SK-N-SH treated with all-trans-retinoic acid at 6 μM for 48 hours (cell line): ENCODE results near the gene PRR7.

Experiments
- ATAC-seq: fragments of 200-7000 bp; cut with Tn5 transposase; 3 replicates; pipeline ENCODE4 v1.9.1; 2020; ENCODE audit warnings: mild to moderate bottlenecking, moderate library complexity
- CSDC2 ChIP-seq: fragments of 250-450 bp; sonication (Bioruptor Pico); IDR thresholded peaks from 2 replicates; pipeline ENCODE4 v1.5.0; 2020; ENCODE audit warnings: mild to moderate bottlenecking, moderate library complexity
- GLIS3 ChIP-seq: fragments of 250-450 bp; sonication (Bioruptor Pico); IDR thresholded peaks from 2 replicates; pipeline ENCODE4 v1.5.0; 2020; ENCODE audit warnings: mild to moderate bottlenecking, moderate library complexity
- OSR1 ChIP-seq: fragments of 250-450 bp; sonication (Bioruptor Pico); IDR thresholded peaks from 2 replicates; pipeline ENCODE4 v1.8.0; 2022; ENCODE audit warnings: moderate library complexity, mild to moderate bottlenecking, inconsistent platforms
- PPARA ChIP-seq: fragments of 250-450 bp; sonication (Bioruptor Pico); IDR thresholded peaks from 2 replicates; pipeline ENCODE4 v1.5.0; 2020; ENCODE audit warnings: mild to moderate bottlenecking, borderline replicate concordance
- RARB ChIP-seq: fragments of 250-450 bp; sonication (Bioruptor Pico); IDR thresholded peaks from 2 replicates; pipeline ENCODE4 v1.8.0; 2021; ENCODE audit warnings: mild to moderate bottlenecking, moderate library complexity
- SNAI2 ChIP-seq: fragments of 250-450 bp; sonication (Bioruptor Pico); IDR thresholded peaks from 2 replicates; pipeline ENCODE4 v1.5.0; 2020; ENCODE audit warnings: mild to moderate bottlenecking, moderate library complexity
- TOX ChIP-seq: fragments of 250-450 bp; sonication (Bioruptor Pico); IDR thresholded peaks from 2 replicates; pipeline ENCODE4 v1.8.0; 2021; ENCODE audit warnings: mild to moderate bottlenecking, moderate library complexity, borderline replicate concordance
- ZC3H10 ChIP-seq: fragments of 250-450 bp; sonication (Bioruptor Pico); IDR thresholded peaks from 2 replicates; pipeline ENCODE4 v1.5.1; 2021; ENCODE audit warnings: mild to moderate bottlenecking, moderate library complexity
- ZFP3 ChIP-seq: fragments of 250-450 bp; sonication (Bioruptor Pico); IDR thresholded peaks from 2 replicates; pipeline ENCODE4 v1.5.0; 2020; ENCODE audit warnings: mild to moderate bottlenecking, moderate library complexity
- ZFP30 ChIP-seq: fragments of 450-650 bp; formaldehyde crosslinking; IDR thresholded peaks from 2 replicates; pipeline ENCODE4 v1.5.0; 2022; ENCODE audit warnings: mild to moderate bottlenecking, moderate library complexity
- ZNF565 ChIP-seq: fragments of 450-650 bp; formaldehyde crosslinking; conservative IDR thresholded peaks from 2 replicates; pipeline ENCODE4 v1.5.0; 2020; ENCODE audit warnings: low read depth, mild to moderate bottlenecking, moderate library complexity
- TF ChIP-seq, protein P1 (sequence below): fragments of 250-450 bp; sonication (Bioruptor Pico); IDR thresholded peaks from 2 replicates; pipeline ENCODE4 v1.5.0; 2020; ENCODE audit warnings: mild to moderate bottlenecking, moderate library complexity
- TF ChIP-seq, protein P2 (sequence below): fragments of 250-450 bp; sonication (Bioruptor Pico); IDR thresholded peaks from 2 replicates; pipeline ENCODE4 v1.5.1; 2020; ENCODE audit warnings: low read depth, mild to moderate bottlenecking, moderate library complexity
- TF ChIP-seq, protein P3 (sequence below): fragments of 250-450 bp; sonication (Bioruptor Pico); IDR thresholded peaks from 2 replicates; pipeline ENCODE4 v1.8.0; 2020; ENCODE audit warnings: mild to moderate bottlenecking, moderate library complexity, borderline replicate concordance
- TF ChIP-seq, protein P4 (sequence below): fragments of 250-450 bp; sonication (Bioruptor Pico); IDR thresholded peaks from 2 replicates; pipeline ENCODE4 v1.8.0; 2021; ENCODE audit warnings: low read depth, mild to moderate bottlenecking, moderate library complexity, borderline replicate concordance

PRR7 gene

DNA sequence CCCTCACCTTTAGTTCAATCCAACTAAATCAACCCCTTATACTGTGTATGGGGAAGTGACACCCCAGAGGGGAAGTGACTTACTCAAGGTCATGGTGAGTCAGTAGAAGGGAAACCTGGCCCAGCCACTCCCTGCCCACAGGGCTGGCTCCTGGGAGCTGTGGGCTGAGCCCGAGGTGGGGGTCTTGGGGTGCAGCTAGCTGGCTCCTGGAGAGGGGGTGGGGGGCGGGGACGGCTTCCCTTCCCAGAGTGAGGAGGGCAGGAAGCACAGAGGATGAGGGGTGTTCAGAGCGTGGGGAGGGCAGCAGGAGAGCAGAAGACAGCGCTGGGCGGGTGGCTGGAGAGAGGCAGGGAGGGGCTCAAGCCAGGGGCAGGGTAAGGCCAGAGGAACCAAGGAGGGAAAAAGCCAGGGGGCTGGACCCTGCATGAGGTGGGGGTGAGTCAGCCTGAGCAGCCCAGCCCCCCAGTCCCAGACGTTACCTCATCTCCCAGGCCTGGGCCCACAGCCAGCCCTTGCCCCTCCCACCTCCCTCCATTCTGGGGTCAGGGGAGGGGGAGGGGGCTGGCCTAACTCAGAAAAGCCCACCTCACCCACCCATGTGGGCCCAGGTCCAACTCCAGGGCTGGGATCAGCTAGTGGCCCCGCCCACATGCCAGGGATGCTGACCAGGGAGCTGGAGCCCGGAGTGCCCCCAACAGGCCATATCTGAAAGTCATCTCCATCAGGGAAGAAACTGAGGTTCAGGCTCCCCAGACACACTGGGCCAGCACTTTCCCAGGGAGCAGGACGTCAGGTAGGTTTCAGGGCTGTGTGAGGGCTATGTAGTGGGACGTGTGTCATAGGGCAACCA lies 48.0 kb downstream of the PRR7 start:
- peak; percentile 19 for ATAC-seq

DNA sequence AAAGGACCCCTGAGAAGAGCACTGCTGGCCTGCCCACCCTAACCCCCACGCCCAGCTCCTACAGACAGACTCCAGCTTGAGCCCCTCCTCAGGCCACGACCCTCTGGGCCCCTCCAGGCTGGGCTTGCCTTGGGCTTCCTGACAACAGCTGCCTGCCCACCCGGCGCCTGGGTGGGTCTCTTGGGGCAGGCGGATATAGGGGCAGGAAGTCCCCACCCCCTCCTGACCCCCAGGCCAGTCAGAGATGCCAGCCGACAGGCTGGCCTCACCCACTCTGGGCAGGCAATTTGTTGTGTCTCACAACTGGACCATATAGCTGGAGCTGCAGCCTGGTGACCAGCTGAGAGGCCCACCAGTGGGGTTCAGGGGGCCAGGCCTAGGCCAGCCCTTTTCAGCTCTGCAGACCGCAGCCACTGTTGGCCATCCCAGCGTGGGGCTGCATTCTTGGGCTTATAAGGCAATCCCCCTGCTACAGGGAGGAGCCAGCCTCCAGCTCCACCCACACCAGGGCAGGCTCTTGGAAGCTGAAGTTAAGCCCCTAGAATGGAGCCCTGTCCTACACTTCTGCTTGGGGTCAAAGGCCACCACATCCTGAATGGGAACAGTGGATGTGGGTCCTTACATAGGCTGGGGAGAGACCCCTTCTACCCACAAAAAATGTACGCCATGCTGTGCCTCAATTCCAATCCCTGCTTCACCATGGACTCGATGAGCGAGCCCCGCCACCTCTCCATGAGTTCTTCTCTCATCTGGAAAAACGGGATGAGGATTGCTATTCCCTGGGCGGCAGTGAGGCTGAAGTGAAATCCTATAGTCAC lies 48.8 kb downstream of the PRR7 start:
- TF ChIP-seq SNAI2 (CRISPR knock-in tag) (no peak), GLIS3 (CRISPR knock-in tag) (no peak), CSDC2 (CRISPR knock-in tag) (no peak), ZNF565 (CRISPR knock-in tag) (no peak), ZC3H10 (CRISPR knock-in tag) (no peak), PPARA (CRISPR knock-in tag) (no peak), RARB (CRISPR knock-in tag) (no peak), ZFP30 (CRISPR knock-in tag) (no peak), TOX (no peak), ZFP3 (no peak), OSR1 (CRISPR knock-in tag) (no peak)
- TF ChIP-seq, protein P1, sequence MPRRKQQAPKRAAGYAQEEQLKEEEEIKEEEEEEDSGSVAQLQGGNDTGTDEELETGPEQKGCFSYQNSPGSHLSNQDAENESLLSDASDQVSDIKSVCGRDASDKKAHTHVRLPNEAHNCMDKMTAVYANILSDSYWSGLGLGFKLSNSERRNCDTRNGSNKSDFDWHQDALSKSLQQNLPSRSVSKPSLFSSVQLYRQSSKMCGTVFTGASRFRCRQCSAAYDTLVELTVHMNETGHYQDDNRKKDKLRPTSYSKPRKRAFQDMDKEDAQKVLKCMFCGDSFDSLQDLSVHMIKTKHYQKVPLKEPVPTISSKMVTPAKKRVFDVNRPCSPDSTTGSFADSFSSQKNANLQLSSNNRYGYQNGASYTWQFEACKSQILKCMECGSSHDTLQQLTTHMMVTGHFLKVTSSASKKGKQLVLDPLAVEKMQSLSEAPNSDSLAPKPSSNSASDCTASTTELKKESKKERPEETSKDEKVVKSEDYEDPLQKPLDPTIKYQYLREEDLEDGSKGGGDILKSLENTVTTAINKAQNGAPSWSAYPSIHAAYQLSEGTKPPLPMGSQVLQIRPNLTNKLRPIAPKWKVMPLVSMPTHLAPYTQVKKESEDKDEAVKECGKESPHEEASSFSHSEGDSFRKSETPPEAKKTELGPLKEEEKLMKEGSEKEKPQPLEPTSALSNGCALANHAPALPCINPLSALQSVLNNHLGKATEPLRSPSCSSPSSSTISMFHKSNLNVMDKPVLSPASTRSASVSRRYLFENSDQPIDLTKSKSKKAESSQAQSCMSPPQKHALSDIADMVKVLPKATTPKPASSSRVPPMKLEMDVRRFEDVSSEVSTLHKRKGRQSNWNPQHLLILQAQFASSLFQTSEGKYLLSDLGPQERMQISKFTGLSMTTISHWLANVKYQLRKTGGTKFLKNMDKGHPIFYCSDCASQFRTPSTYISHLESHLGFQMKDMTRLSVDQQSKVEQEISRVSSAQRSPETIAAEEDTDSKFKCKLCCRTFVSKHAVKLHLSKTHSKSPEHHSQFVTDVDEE (CRISPR knock-in tag): no peak
- TF ChIP-seq, protein P2, sequence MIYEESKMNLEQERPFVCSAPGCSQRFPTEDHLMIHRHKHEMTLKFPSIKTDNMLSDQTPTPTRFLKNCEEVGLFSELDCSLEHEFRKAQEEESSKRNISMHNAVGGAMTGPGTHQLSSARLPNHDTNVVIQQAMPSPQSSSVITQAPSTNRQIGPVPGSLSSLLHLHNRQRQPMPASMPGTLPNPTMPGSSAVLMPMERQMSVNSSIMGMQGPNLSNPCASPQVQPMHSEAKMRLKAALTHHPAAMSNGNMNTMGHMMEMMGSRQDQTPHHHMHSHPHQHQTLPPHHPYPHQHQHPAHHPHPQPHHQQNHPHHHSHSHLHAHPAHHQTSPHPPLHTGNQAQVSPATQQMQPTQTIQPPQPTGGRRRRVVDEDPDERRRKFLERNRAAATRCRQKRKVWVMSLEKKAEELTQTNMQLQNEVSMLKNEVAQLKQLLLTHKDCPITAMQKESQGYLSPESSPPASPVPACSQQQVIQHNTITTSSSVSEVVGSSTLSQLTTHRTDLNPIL (CRISPR knock-in tag): no peak
- TF ChIP-seq, protein P3, sequence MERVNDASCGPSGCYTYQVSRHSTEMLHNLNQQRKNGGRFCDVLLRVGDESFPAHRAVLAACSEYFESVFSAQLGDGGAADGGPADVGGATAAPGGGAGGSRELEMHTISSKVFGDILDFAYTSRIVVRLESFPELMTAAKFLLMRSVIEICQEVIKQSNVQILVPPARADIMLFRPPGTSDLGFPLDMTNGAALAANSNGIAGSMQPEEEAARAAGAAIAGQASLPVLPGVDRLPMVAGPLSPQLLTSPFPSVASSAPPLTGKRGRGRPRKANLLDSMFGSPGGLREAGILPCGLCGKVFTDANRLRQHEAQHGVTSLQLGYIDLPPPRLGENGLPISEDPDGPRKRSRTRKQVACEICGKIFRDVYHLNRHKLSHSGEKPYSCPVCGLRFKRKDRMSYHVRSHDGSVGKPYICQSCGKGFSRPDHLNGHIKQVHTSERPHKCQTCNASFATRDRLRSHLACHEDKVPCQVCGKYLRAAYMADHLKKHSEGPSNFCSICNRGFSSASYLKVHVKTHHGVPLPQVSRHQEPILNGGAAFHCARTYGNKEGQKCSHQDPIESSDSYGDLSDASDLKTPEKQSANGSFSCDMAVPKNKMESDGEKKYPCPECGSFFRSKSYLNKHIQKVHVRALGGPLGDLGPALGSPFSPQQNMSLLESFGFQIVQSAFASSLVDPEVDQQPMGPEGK (CRISPR knock-in tag): no peak
- TF ChIP-seq, protein P4, sequence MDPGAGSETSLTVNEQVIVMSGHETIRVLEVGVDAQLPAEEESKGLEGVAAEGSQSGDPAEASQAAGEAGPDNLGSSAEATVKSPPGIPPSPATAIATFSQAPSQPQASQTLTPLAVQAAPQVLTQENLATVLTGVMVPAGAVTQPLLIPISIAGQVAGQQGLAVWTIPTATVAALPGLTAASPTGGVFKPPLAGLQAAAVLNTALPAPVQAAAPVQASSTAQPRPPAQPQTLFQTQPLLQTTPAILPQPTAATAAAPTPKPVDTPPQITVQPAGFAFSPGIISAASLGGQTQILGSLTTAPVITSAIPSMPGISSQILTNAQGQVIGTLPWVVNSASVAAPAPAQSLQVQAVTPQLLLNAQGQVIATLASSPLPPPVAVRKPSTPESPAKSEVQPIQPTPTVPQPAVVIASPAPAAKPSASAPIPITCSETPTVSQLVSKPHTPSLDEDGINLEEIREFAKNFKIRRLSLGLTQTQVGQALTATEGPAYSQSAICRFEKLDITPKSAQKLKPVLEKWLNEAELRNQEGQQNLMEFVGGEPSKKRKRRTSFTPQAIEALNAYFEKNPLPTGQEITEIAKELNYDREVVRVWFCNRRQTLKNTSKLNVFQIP (CRISPR knock-in tag): no peak
- ATAC-seq: peak; percentile 31

More for the DNA sequence above, 48.0 kb downstream of the PRR7 start:
- TF ChIP-seq PPARA (CRISPR knock-in tag): no peak
- TF ChIP-seq GLIS3 (CRISPR knock-in tag): 0 out of 2 replicates have a peak, but pooled peaks have one; percentile 22
- TF ChIP-seq, protein P2 (CRISPR knock-in tag): peak; percentile 83
- TF ChIP-seq, protein P3 (CRISPR knock-in tag): peak; percentile 45; the same call in 1 of the 2 replicates
- TF ChIP-seq CSDC2 (CRISPR knock-in tag): no peak
